Measurements from ENCODE around the gene EFNB1. TPM values are rescaled to one million over a fixed set of nuclear protein-coding genes. Genes with fewer than 3 reads are reported as not detected.
A peak's percentile ranks its signal among the peaks of the same experiment; 100 is the strongest.
"Not testable (repeated sequence)": the region's sequence is repeated elsewhere in the genome, so short reads cannot be mapped to it uniquely, and the experiment has no call there.

EFNB1 gene
- 10 to 100 TPM in 3 of 6 experiments, 1 to 10 TPM in 3; 6.1 to 17.4 (median 10.4) TPM for total RNA-seq
- long read RNA-seq, partial matches to known transcripts, result 0 of 1 reads
- long read RNA-seq, other reads (novel, unspliced or antisense), result 0 of 1 reads

DNA sequence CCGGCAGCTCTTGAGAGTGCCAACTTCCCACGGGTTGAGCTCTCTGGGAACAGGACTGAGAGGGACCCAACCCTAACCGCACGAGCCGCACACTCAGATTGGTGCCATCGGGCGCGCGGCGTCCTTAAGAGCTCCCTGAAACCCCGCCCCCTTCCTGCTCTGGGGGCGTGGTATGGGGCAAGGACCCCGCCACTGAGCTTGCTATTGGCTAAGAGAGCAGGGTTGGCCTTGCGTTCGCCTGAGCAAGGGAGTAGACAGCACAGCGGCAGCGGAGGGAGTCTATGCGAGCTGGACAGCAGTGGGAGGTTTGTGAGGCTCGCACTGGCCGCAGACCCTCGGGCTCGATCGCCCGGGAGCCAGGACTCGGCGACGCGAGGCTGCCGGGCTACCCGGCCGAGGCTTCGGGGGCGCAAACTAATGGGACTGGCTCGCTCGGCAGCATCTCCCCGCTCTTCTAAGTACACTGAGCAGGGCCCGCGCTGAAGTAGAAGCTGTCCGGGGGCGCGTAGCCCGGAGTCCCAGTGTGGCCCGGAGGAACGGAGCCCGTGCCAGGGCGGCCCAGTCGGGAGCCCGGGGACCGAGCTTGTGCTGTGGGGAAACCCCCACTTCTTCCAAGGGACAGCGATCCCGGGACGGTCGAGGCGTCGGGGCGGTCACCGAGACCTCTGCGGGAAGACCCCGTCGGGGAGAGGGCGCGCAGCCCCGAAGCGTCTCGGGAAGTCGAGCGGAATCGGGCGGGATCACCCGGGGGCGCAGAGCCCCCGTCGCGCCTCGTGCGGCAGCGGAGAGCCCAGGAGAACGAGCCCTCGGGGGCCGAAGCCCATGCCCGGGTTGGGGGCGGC, at the start of gene EFNB1:
TSS of gene EFNB1 (plus strand) at position 282 of the 842 bp plus-strand sequence. CDS start 756 bp downstream, outside the sequence.
- H3K4me1 ChIP-seq, result no peaks in the 10 kb centered on the region
- peak within 1 kb of the TSS; percentile 44 to 81 (median 62) for H3K27ac ChIP-seq
- DNase-seq (peak; percentile 91 to 94 (median 92)), ATAC-seq (peak; percentile 84 to 92 (median 91))
- WGBS (ENCODE audit: insufficient coverage, low coverage, low lambda C conversion rate, missing lambda C conversion rate), result no CpG with 5 or more reads among the region's 82 CpGs
- no peaks in the 10 kb centered on the region for H3K36me3 ChIP-seq
- intact Hi-C loops (cut with DNase I), result loop anchor here (10.0 kb wide), 2 partner anchors 236 to 556 kb away; no protein-coding TSS in a partner anchor
- peak within 1 kb of the TSS; percentile 67 to 70 (median 69) for H3K4me3 ChIP-seq
- no peaks in the 10 kb centered on the region for H3K9me3 ChIP-seq
- peaks cover 0 to 8% of the 10 kb centered on the region in 2 donors for H3K27me3 ChIP-seq
- TF ChIP-seq POLR2A (IDR thresholded peaks at IDR 0.05), result peak; percentile 98
- TF ChIP-seq, protein P1, sequence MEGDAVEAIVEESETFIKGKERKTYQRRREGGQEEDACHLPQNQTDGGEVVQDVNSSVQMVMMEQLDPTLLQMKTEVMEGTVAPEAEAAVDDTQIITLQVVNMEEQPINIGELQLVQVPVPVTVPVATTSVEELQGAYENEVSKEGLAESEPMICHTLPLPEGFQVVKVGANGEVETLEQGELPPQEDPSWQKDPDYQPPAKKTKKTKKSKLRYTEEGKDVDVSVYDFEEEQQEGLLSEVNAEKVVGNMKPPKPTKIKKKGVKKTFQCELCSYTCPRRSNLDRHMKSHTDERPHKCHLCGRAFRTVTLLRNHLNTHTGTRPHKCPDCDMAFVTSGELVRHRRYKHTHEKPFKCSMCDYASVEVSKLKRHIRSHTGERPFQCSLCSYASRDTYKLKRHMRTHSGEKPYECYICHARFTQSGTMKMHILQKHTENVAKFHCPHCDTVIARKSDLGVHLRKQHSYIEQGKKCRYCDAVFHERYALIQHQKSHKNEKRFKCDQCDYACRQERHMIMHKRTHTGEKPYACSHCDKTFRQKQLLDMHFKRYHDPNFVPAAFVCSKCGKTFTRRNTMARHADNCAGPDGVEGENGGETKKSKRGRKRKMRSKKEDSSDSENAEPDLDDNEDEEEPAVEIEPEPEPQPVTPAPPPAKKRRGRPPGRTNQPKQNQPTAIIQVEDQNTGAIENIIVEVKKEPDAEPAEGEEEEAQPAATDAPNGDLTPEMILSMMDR (IDR thresholded peaks at IDR 0.05), result no peak

DNA sequence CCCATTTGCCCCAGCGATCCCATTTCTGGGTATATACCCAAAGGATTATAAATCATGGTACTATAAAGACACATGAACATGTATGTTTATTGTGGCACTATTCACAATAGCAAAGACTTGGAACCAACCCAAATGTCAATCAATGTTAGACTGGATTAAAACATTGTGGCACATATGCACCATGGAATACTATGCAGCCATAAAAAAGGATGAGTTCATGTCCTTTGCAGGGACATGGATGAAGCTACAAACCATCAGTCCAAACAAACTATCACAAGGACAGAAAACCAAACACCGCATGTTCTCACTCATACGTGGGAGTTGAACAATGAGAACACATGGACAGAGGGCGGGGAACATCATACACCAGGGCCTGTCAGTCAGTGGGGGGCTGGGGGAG, 47.5 kb upstream of the EFNB1 start:
- H3K4me1 ChIP-seq; H3K9me3 ChIP-seq; DNase-seq; ATAC-seq; H3K27me3 ChIP-seq; H3K36me3 ChIP-seq; intact Hi-C loops (cut with DNase I); H3K27ac ChIP-seq; H3K4me3 ChIP-seq: not testable (repeated sequence)
- 83% methylated on average over 3 of the region's 4 CpGs for WGBS (ENCODE audit: insufficient coverage, low coverage, low lambda C conversion rate, missing lambda C conversion rate)

DNA sequence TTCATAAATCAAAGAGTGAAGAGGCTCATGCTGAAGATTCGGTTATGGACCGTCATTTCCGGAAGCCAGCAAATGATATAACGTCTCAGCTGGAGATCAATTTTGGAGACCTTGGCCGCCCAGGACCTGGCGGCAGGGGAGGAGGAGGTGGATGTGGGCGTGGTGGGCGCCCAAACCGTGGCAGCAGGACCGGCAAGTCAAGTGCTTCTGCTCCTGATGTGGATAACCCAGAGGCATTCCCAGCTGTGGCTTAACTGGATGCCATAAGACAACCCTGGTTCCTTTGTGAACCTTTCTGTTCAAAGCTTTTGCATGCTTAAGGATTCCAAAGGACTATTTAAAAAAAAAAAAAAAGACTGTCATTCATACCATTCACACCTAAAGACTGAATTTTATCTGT, 44.0 kb upstream of the EFNB1 start:
- intact Hi-C loops (cut with DNase I), result no loop called here

DNA sequence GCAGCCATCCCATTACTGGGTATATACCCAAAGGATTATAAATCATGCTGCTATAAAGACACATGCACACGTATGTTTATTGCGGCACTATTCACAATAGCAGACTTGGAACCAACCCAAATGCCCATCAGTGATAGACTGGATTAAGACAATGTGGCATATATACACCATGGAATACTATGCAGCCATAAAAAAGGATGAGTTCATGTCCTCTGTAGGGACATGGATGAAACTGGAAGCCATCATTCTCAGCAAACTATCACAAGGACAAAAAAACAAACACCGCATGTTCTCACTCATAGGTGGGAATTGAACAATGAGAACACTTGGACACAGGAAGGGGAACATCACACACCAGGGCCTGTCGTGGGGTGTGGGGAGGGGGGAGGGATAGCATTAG, 42.2 kb upstream of the EFNB1 start:
- 72% methylated on average over 4 of the region's 4 CpGs for WGBS (ENCODE audit: insufficient coverage, low coverage, low lambda C conversion rate, missing lambda C conversion rate)
- H3K9me3 ChIP-seq; H3K4me3 ChIP-seq; H3K27ac ChIP-seq; H3K27me3 ChIP-seq; DNase-seq; intact Hi-C loops (cut with DNase I); ATAC-seq; H3K36me3 ChIP-seq; H3K4me1 ChIP-seq: not testable (repeated sequence)

More for the DNA sequence above, 44.0 kb upstream of the EFNB1 start:
- H3K36me3 ChIP-seq, result no peaks in the 10 kb centered on the region
- TF ChIP-seq, protein P1 (IDR thresholded peaks at IDR 0.05), result no peak
- TF ChIP-seq POLR2A (IDR thresholded peaks at IDR 0.05), result no peak
- no peaks in the 10 kb centered on the region for H3K27me3 ChIP-seq
- ATAC-seq (no peak), DNase-seq (no peak)
- no peaks in the 10 kb centered on the region for H3K9me3 ChIP-seq
- no peaks in the 10 kb centered on the region for H3K4me1 ChIP-seq
- H3K27ac ChIP-seq, result no peak overlapping the region
- WGBS (ENCODE audit: insufficient coverage, low coverage, low lambda C conversion rate, missing lambda C conversion rate), result 66% methylated on average over 7 of the region's 10 CpGs
- no peak overlapping the region for H3K4me3 ChIP-seq

DNA sequence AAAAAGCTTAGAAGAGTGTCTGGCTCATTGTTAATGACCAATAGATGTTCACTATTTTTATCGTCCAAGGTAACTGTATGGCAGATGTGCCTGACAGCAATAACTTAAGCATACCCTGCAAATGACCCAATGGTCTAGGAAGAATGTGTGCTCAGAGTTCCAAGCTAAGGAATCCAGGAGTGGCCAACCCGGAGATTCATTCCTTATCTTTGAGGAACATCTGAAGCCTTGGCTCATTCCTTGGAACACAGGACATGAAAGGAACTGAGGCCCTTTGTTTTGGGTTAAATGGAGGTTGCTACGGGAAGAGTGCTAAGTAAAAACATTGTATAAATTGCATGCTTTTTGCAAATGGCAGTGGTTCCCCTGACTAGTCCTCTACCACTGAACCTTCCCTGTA, 38.9 kb upstream of the EFNB1 start:
- peaks cover 0 to 4% (median 0%) of the 10 kb centered on the region in 4 donors for H3K4me1 ChIP-seq
- H3K27ac ChIP-seq, result no peak overlapping the region
- no peaks in the 10 kb centered on the region for H3K9me3 ChIP-seq
- H3K27me3 ChIP-seq, result no peaks in the 10 kb centered on the region
- WGBS (ENCODE audit: insufficient coverage, low coverage, low lambda C conversion rate, missing lambda C conversion rate), result 68% methylated on average over 3 of the region's 3 CpGs
- H3K36me3 ChIP-seq, result no peaks in the 10 kb centered on the region
- no peak for TF ChIP-seq POLR2A (IDR thresholded peaks at IDR 0.05)
- TF ChIP-seq, protein P1 (IDR thresholded peaks at IDR 0.05), result no peak
- ATAC-seq, result no peak
- intact Hi-C loops (cut with DNase I), result no loop called here
- DNase-seq, result no peak
- H3K4me3 ChIP-seq, result no peak overlapping the region
